A549 (cell line): ENCODE data around the gene TBC1D3I.
"Not testable (repeated sequence)": the region's sequence is repeated elsewhere in the genome, so short reads cannot be mapped to it uniquely, and the experiment has no call there.

Experiments used
- CBX2 ChIP-seq: fragments of 200-600 bp; sonication (generic); IDR thresholded peaks from 2 replicates; pipeline ENCODE4 v1.6.1; 2016; ENCODE audit warnings: low read depth, mild to moderate bottlenecking, borderline replicate concordance
- CEBPB ChIP-seq, 2 experiments: fragments of >200 bp in 1 of 2; sonication (Bioruptor Twin) in 1 of 2; formaldehyde crosslinking in 1 of 2; IDR thresholded peaks; 2 replicates each; pipeline ENCODE4 v1.6.1; 2012 to 2016
- CTCF ChIP-seq: fragments of >200 bp; sonication (Bioruptor Twin); formaldehyde crosslinking; IDR thresholded peaks from 3 replicates; pipeline ENCODE4 v1.5.1; 2016
- POLR2A ChIP-seq: IDR thresholded peaks from 2 replicates; pipeline ENCODE4 v1.6.1; 2012; ENCODE audit warnings: mild to moderate bottlenecking, low read length

- TF ChIP-seq CTCF; POLR2A; CEBPB (IDR thresholded peaks at IDR 0.05); CBX2: not testable (repeated sequence)
Measured at GRCh38 chr17:36210439-36211211, 53.7 kb downstream of the TBC1D3I start, which contains the start of gene CCL4L2.
